Measurements from ENCODE around the gene RHOD.

Gene RHOD

DNA sequence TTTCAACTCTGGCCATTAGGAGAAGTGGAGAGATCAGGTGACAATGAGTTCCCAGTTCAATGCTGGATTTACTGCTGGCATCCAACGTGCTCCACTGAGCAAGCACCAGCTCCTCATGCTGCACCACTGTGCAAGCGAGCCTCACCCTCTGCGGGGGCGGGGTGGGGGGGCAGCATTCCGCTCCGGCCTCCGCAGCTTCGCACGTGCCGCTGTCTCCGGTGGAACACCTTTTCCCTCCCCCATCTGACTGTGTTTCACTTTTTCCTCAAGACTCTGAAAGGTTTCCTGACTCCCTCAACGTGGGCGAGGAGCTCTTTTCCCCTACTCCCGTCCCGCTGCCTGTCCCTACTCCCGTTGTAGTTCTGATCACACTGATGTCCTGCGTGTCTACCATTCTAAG is 835 bp upstream of the RHOD start:
- TF ChIP-seq YY1 (IDR thresholded peaks at IDR 0.05; ENCODE audit: low read depth) = no peak
- no peak for TF ChIP-seq FOXM1 (IDR thresholded peaks at IDR 0.05; ENCODE audit: borderline replicate concordance, low read depth)
- TF ChIP-seq MAX (IDR thresholded peaks at IDR 0.05) = peak; percentile 96
- TF ChIP-seq, protein P1, sequence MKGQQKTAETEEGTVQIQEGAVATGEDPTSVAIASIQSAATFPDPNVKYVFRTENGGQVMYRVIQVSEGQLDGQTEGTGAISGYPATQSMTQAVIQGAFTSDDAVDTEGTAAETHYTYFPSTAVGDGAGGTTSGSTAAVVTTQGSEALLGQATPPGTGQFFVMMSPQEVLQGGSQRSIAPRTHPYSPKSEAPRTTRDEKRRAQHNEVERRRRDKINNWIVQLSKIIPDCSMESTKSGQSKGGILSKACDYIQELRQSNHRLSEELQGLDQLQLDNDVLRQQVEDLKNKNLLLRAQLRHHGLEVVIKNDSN (IDR thresholded peaks at IDR 0.05) = peak; percentile 68
- TF ChIP-seq EGR1 (IDR thresholded peaks at IDR 0.05) = peak; percentile 99
- peak; percentile 93 for TF ChIP-seq TEAD4 (IDR thresholded peaks at IDR 0.05)
- TF ChIP-seq TCF12 (IDR thresholded peaks at IDR 0.05; ENCODE audit: low read depth) = peak; percentile 74
- TF ChIP-seq EP300 (IDR thresholded peaks at IDR 0.05; ENCODE audit: borderline replicate concordance) = peak; percentile 37; the same call in 1 of the 2 replicates
- peak; percentile 48; the same call in 1 of the 2 replicates for TF ChIP-seq ZBTB7A (IDR thresholded peaks at IDR 0.05; ENCODE audit: low read depth)
- TF ChIP-seq TAF1 (IDR thresholded peaks at IDR 0.05; ENCODE audit: low read depth) = no peak

DNA sequence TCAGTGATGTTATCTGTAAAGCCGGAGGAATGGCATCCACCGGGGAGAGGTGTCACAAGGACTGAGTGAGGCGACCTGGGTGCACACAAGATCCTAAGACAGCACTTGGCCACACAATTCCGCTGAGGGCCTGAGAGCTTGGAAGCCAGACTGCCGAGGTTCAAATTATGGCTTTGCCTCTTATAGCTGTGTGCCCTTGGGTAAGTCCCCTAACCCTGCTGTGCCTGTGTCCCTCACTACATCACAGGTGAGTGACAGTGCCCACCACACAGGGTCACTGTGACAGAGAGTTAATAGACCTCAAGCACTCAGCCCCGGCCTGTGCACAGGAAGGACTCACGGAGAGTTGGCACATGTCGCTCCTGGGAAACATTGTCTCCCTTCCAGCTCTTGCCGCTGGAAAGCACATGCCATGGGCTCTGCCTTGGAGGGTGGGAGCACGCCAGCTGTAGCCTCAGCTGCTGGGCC is 592 bp downstream of the RHOD start:
- TF ChIP-seq MAX (IDR thresholded peaks at IDR 0.05) = 0 out of 2 replicates have a peak, but pooled peaks have one; percentile 12
- TF ChIP-seq CREB1 (IDR thresholded peaks at IDR 0.05; ENCODE audit: low read depth) = no peak

GRCh38 chr11:67058506-67058905 is 1.9 kb downstream of the RHOD start:
- TF ChIP-seq CREB1 (IDR thresholded peaks at IDR 0.05; ENCODE audit: low read depth) = no peak
- TF ChIP-seq EGR1 (IDR thresholded peaks at IDR 0.05) = no peak
- TF ChIP-seq MAX (IDR thresholded peaks at IDR 0.05) = no peak
- TF ChIP-seq, protein P1 (IDR thresholded peaks at IDR 0.05) = no peak
- no peak for TF ChIP-seq TAF1 (IDR thresholded peaks at IDR 0.05; ENCODE audit: low read depth)

DNA sequence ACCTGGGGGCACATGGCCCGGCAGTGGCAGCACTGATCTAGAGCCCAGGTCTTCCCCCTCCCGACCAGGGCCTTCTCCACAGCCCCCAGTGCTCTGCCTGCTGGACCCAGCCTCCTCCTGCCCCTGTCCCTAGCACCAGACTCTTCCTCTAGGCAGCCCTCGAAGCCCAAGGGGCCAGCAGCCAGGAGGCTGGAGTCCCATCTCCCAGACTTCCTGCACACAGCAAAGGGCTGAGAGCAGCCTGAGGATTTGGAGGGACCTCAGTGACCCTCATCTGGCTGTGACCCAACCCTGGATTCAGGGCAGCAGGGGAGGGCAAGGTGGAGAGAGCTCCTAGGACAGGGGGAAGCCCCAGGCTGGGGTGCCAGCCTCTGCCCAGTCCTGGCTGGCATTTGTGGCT is 3.0 kb downstream of the RHOD start:
- no peak for TF ChIP-seq YY1 (IDR thresholded peaks at IDR 0.05; ENCODE audit: low read depth)
- TF ChIP-seq FOXM1 (IDR thresholded peaks at IDR 0.05; ENCODE audit: borderline replicate concordance, low read depth) = no peak
- TF ChIP-seq, protein P1 (IDR thresholded peaks at IDR 0.05) = no peak
- TF ChIP-seq EGR1 (IDR thresholded peaks at IDR 0.05) = no peak
- no peak for TF ChIP-seq EP300 (IDR thresholded peaks at IDR 0.05; ENCODE audit: borderline replicate concordance)
- no peak for TF ChIP-seq TAF1 (IDR thresholded peaks at IDR 0.05; ENCODE audit: low read depth)
- TF ChIP-seq TCF12 (IDR thresholded peaks at IDR 0.05; ENCODE audit: low read depth) = no peak
- TF ChIP-seq MAX (IDR thresholded peaks at IDR 0.05) = no peak
- TF ChIP-seq NFIC (IDR thresholded peaks at IDR 0.05) = no peak
- no peak for TF ChIP-seq CEBPB (IDR thresholded peaks at IDR 0.05)
- no peak for TF ChIP-seq ZBTB7A (IDR thresholded peaks at IDR 0.05; ENCODE audit: low read depth)
- TF ChIP-seq TEAD4 (IDR thresholded peaks at IDR 0.05) = no peak
- TF ChIP-seq, protein P2, sequence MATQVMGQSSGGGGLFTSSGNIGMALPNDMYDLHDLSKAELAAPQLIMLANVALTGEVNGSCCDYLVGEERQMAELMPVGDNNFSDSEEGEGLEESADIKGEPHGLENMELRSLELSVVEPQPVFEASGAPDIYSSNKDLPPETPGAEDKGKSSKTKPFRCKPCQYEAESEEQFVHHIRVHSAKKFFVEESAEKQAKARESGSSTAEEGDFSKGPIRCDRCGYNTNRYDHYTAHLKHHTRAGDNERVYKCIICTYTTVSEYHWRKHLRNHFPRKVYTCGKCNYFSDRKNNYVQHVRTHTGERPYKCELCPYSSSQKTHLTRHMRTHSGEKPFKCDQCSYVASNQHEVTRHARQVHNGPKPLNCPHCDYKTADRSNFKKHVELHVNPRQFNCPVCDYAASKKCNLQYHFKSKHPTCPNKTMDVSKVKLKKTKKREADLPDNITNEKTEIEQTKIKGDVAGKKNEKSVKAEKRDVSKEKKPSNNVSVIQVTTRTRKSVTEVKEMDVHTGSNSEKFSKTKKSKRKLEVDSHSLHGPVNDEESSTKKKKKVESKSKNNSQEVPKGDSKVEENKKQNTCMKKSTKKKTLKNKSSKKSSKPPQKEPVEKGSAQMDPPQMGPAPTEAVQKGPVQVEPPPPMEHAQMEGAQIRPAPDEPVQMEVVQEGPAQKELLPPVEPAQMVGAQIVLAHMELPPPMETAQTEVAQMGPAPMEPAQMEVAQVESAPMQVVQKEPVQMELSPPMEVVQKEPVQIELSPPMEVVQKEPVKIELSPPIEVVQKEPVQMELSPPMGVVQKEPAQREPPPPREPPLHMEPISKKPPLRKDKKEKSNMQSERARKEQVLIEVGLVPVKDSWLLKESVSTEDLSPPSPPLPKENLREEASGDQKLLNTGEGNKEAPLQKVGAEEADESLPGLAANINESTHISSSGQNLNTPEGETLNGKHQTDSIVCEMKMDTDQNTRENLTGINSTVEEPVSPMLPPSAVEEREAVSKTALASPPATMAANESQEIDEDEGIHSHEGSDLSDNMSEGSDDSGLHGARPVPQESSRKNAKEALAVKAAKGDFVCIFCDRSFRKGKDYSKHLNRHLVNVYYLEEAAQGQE (IDR thresholded peaks at IDR 0.05; ENCODE audit: low read depth) = no peak
- no peak for TF ChIP-seq CREB1 (IDR thresholded peaks at IDR 0.05; ENCODE audit: low read depth)
- TF ChIP-seq RAD21 (IDR thresholded peaks at IDR 0.05; ENCODE audit: low read depth) = no peak

- no peak for TF ChIP-seq EGR1 (IDR thresholded peaks at IDR 0.05)
- no peak for TF ChIP-seq TEAD4 (IDR thresholded peaks at IDR 0.05)
- no peak for TF ChIP-seq NFIC (IDR thresholded peaks at IDR 0.05)
- no peak for TF ChIP-seq TCF12 (IDR thresholded peaks at IDR 0.05; ENCODE audit: low read depth)
- no peak for TF ChIP-seq ZBTB7A (IDR thresholded peaks at IDR 0.05; ENCODE audit: low read depth)
- no peak for TF ChIP-seq MAX (IDR thresholded peaks at IDR 0.05)
- TF ChIP-seq, protein P2 (IDR thresholded peaks at IDR 0.05; ENCODE audit: low read depth) = no peak
- no peak for TF ChIP-seq TAF1 (IDR thresholded peaks at IDR 0.05; ENCODE audit: low read depth)
- no peak for TF ChIP-seq CEBPB (IDR thresholded peaks at IDR 0.05)
Observed at GRCh38 chr11:67060111-67060522, 3.5 kb downstream of the RHOD start.
